Transverse colon (tissue), 4 donors: ENCODE data around the gene DDX28. TPM values are rescaled to one million over a fixed set of nuclear protein-coding genes. Genes with fewer than 3 reads are reported as not detected.

ENCODE experiments used
- DNase-seq: peaks from one replicate; pipeline ENCODE4 v3.0.0-alpha.2; 2019
- H3K27ac ChIP-seq, 4 donors: fragments of 200-600 bp; sonication (generic); 2 replicates each; pipeline ENCODE4 v1.5.1; 2016 to 2018; ENCODE audit warnings: inconsistent platforms in 4 of 4
- H3K27me3 ChIP-seq: fragments of 200-600 bp; sonication (generic); 2 replicates; pipeline ENCODE4 v1.5.1; 2017; ENCODE audit warnings: inconsistent platforms
- H3K36me3 ChIP-seq, 4 donors: fragments of 200-600 bp; sonication (generic); 2 replicates each; pipeline ENCODE4 v1.5.1; 2017 to 2019; ENCODE audit warnings: inconsistent platforms in 4 of 4
- H3K4me1 ChIP-seq, 4 donors: fragments of 200-600 bp; sonication (generic); 2 replicates each; pipeline ENCODE4 v1.5.1; 2017 to 2020; ENCODE audit warnings: inconsistent platforms in 4 of 4
- H3K4me3 ChIP-seq, 4 donors: fragments of 200-600 bp; sonication (generic); 1 replicate in 1 of 4; 2 replicates in 3 of 4; pipeline versions ENCODE4 v1.5.1 to v1.6.1; 2017 to 2019; ENCODE audit warnings: inconsistent platforms in 4 of 4
- H3K9me3 ChIP-seq, 2 donors: fragments of 200-600 bp; sonication (generic); 2 replicates each; pipeline ENCODE4 v1.5.1; 2017 to 2019; ENCODE audit warnings: inconsistent platforms in 2 of 2
- CTCF ChIP-seq, 5 experiments: fragments of 200-600 bp in 3 of 5; fragments of 450-650 bp in 2 of 5; sonication (generic) in 3 of 5; IDR thresholded peaks; 1 replicate in 2 of 5; 2 replicates in 3 of 5; pipeline ENCODE4 v1.5.1; 2016 to 2017; ENCODE audit warnings: antibody characterized with exemption in 5 of 5, inconsistent platforms in 3 of 5, mild to moderate bottlenecking in 2 of 5, moderate library complexity in 1 of 5
- EP300 ChIP-seq: sonication (generic); formaldehyde crosslinking; IDR thresholded peaks from one replicate; pipeline ENCODE4 v1.6.1; 2017; ENCODE audit warnings: antibody characterized with exemption, low read depth
- POLR2A ChIP-seq: fragments of 450-650 bp; IDR thresholded peaks from one replicate; pipeline ENCODE4 v1.6.1; 2016; ENCODE audit warnings: antibody characterized with exemption, mild to moderate bottlenecking, moderate library complexity
- POLR2AphosphoS5 ChIP-seq, 3 donors: sonication (generic); formaldehyde crosslinking; IDR thresholded peaks; one replicate each; pipeline ENCODE4 v1.6.1; 2016; ENCODE audit warnings: antibody characterized with exemption in 3 of 3
- WGBS, 2 donors: methylation state at CpG; one replicate each; pipeline ENCODE4 v1.1.5; 2018; ENCODE audit warnings: low coverage in 1 of 2; 5-methylcytosine and 5-hydroxymethylcytosine counted together
- in situ Hi-C, 4 donors: fragments of 200-750 bp; cut with MboI; loops; one replicate each; pipeline versions ENCODE4 v1.15.0 to v1.15.1; 2017; ENCODE audit warnings: low sequenced_read_pairs in 3 of 4, low pct_ligation_motif_present in 1 of 4, low pct_unique_long_range_greater_than_20kb in 1 of 4
- intact Hi-C: fragments of 100-400 bp; cut with DNase I; formaldehyde crosslinking; loops from one replicate; pipeline ENCODE4 v1.15.1; 2023; ENCODE audit warnings: low total_unique reads
- total RNA-seq, 4 donors: library from RNA; depleted of rRNA; stranded (reverse); fragments of >200 nt; gene quantifications; one replicate each; pipeline ENCODE4 v1.1.0, GENCODE V29; 2016

Gene DDX28
- total RNA-seq, 4 donors from 2014 or later: 4.8 to 13.1 (median 6.2) TPM

GRCh38 chr16:67979955-67980678 lies 42.9 kb downstream of the DDX28 start, which contains the start of gene DPEP3:
DPEP3 (minus strand) TSS chr16:67980499; CDS start chr16:67980380, 119 bp downstream.
- H3K27me3 ChIP-seq: no peaks in the 10 kb centered on the region
- no peak within 1 kb of the TSS for H3K4me3 ChIP-seq
- no peak within 1 kb of the TSS for H3K27ac ChIP-seq
- no peak for DNase-seq
- H3K9me3 ChIP-seq: no peaks in the 10 kb centered on the region
- TF ChIP-seq EP300 (no peak), CTCF (IDR thresholded peaks at IDR 0.05) (peak in 1 of 5 experiments; percentile 8)
- 87 to 100% methylated on average over 5 to 62 of the region's 62 CpGs for WGBS, 2 donors
- H3K36me3 ChIP-seq: no peaks in the 10 kb centered on the region
- peaks cover 0 to 13% (median 0%) of the 10 kb centered on the region in 4 donors for H3K4me1 ChIP-seq
- in situ Hi-C loops: no loop called here
- intact Hi-C loops: no loop called here

- no peak overlapping the region for H3K4me3 ChIP-seq
- no peaks in the 10 kb centered on the region for H3K27me3 ChIP-seq
- in situ Hi-C loops: no loop called here
Measured at GRCh38 chr16:67977469-67978227, 45.4 kb downstream of the DDX28 start.

GRCh38 chr16:67977005-67977404 lies 46.0 kb downstream of the DDX28 start:
- in situ Hi-C loops (no loop called here), intact Hi-C loops (no loop called here)
- H3K9me3 ChIP-seq: no peaks in the 10 kb centered on the region
- H3K36me3 ChIP-seq: no peaks in the 10 kb centered on the region
- H3K27me3 ChIP-seq: no peaks in the 10 kb centered on the region
- H3K4me3 ChIP-seq: no peak overlapping the region
- TF ChIP-seq EP300 (no peak), CTCF (IDR thresholded peaks at IDR 0.05) (no peak), POLR2AphosphoS5 (IDR thresholded peaks at IDR 0.05) (no peak), POLR2A (no peak)
- H3K4me1 ChIP-seq: no peaks in the 10 kb centered on the region
- DNase-seq: no peak
- WGBS, 2 donors: 75% methylated on average over 4 of the region's 5 CpGs; no CpG with 5 or more reads in 1 of the 2 donors
- no peak overlapping the region for H3K27ac ChIP-seq

More at GRCh38 chr16:67977469-67978227, 45.4 kb downstream of the DDX28 start:
- intact Hi-C loops: no loop called here
- H3K36me3 ChIP-seq: no peaks in the 10 kb centered on the region
- no peaks in the 10 kb centered on the region for H3K4me1 ChIP-seq
- whole genome bisulfite sequencing, 2 donors: 92 to 100% methylated on average over 1 to 9 of the region's 9 CpGs
- no peak overlapping the region for H3K27ac ChIP-seq
- H3K9me3 ChIP-seq: no peaks in the 10 kb centered on the region
- no peak for DNase-seq
- TF ChIP-seq POLR2A (no peak), POLR2AphosphoS5 (IDR thresholded peaks at IDR 0.05) (no peak), CTCF (IDR thresholded peaks at IDR 0.05) (no peak), EP300 (no peak)

- Histone ChIP-seq H3K4me3 (no peak overlapping the region), H3K27ac (no peak overlapping the region), H3K9me3 (no peaks in the 10 kb centered on the region), H3K36me3 (no peaks in the 10 kb centered on the region), H3K4me1 (no peaks in the 10 kb centered on the region), H3K27me3 (no peaks in the 10 kb centered on the region)
- in situ Hi-C loops: no loop called here
- 100% methylated on average over 2 of the region's 2 CpGs; no CpG with 5 or more reads in 1 of the 2 donors for WGBS, 2 donors
- no peak for DNase-seq
- intact Hi-C loops: no loop called here
- TF ChIP-seq POLR2A (no peak), POLR2AphosphoS5 (IDR thresholded peaks at IDR 0.05) (no peak)
Measured at GRCh38 chr16:67976205-67976604, 46.8 kb downstream of the DDX28 start.
